Endothelial cell of umbilical vein (primary cell): ENCODE data around the gene EYS.

Source experiments
- CTCF ChIP-seq, 2 donors: IDR thresholded peaks; 1 replicate in 1 of 2; 2 replicates in 1 of 2; pipeline ENCODE4 v1.5.1; 2011; ENCODE audit warnings: low read length in 2 of 2, mild to moderate bottlenecking in 2 of 2, moderate library complexity in 2 of 2, control low read depth in 1 of 2, inconsistent platforms in 1 of 2, low read depth in 1 of 2; ENCODE audit not compliant: insufficient read depth in 1 of 2; ENCODE audit errors: extremely low read depth in 1 of 2
- EZH2 ChIP-seq: IDR thresholded peaks from 2 replicates; pipeline ENCODE4 v1.6.1; 2012; ENCODE audit warnings: borderline replicate concordance, low read depth, mild to moderate bottlenecking, moderate library complexity, low read length, inconsistent platforms; ENCODE audit not compliant: severe bottlenecking

- TF ChIP-seq CTCF (IDR thresholded peaks at IDR 0.05; ENCODE audit: extremely low read depth in 1 of 2, insufficient read depth in 1 of 2, low read depth in 1 of 2, low read length in 2 of 2) (no peak), EZH2 (no peak)
These were observed 985.2 kb downstream of the EYS start for GRCh38 chr6:64721865-64722264.
